ENCODE measurements around the gene GPR176.

GPR176 gene

GRCh38 chr15:39783244-39783820, 136.7 kb downstream of the GPR176 start:
- DNase-seq (ENCODE audit: low read depth in 2 of 2) = no peak

- DNase-seq (ENCODE audit: low read depth in 2 of 2) = peak; percentile 93
Measured at GRCh38 chr15:39782441-39783138, 137.5 kb downstream of the GPR176 start, which contains the start of gene FSIP1. FSIP1 (minus strand) TSS chr15:39782841; CDS start chr15:39776524, 6,317 bp downstream.

GRCh38 chr15:39781967-39782302, 138.1 kb downstream of the GPR176 start:
- no peak for DNase-seq (ENCODE audit: low read depth in 2 of 2)

- no peak for DNase-seq (ENCODE audit: low read depth in 2 of 2)
Measured at GRCh38 chr15:39781147-39781966, 138.7 kb downstream of the GPR176 start.

- no peak for DNase-seq (ENCODE audit: low read depth in 2 of 2)
Measured at GRCh38 chr15:39778021-39778420, 142.0 kb downstream of the GPR176 start.

GRCh38 chr15:39777496-39777895, 142.6 kb downstream of the GPR176 start:
- no peak for DNase-seq (ENCODE audit: low read depth in 2 of 2)

GRCh38 chr15:39776068-39776467, 144.0 kb downstream of the GPR176 start:
- no peak for DNase-seq (ENCODE audit: low read depth in 2 of 2)

- no peak for DNase-seq (ENCODE audit: low read depth in 2 of 2)
Measured at GRCh38 chr15:39774688-39775267, 145.3 kb downstream of the GPR176 start.

GRCh38 chr15:39770748-39771689, 149.0 kb downstream of the GPR176 start:
- DNase-seq (ENCODE audit: low read depth in 2 of 2) = no peak

GRCh38 chr15:39767921-39768320, 152.1 kb downstream of the GPR176 start:
- DNase-seq (ENCODE audit: low read depth in 2 of 2) = no peak

GRCh38 chr15:39761006-39761405, 159.1 kb downstream of the GPR176 start:
- DNase-seq (ENCODE audit: low read depth in 2 of 2) = no peak

- no peak for DNase-seq (ENCODE audit: low read depth in 2 of 2)
Measured at GRCh38 chr15:39756806-39757522, 163.1 kb downstream of the GPR176 start.

GRCh38 chr15:39752991-39753390, 167.1 kb downstream of the GPR176 start:
- no peak for DNase-seq (ENCODE audit: low read depth in 2 of 2)

- DNase-seq (ENCODE audit: low read depth in 2 of 2) = no peak
Measured at GRCh38 chr15:39752246-39752645, 167.8 kb downstream of the GPR176 start.
